Vagina (tissue), 2 donors: ENCODE measurements around the gene ZNF536. TPM values are rescaled to one million over a fixed set of nuclear protein-coding genes. Genes with fewer than 3 reads are reported as not detected.

Experiments used
- DNase-seq, 2 donors: peaks; one replicate each; pipeline ENCODE4 v3.0.0-alpha.2; 2017; ENCODE audit errors: extremely low spot score in 2 of 2
- H3K27ac ChIP-seq: fragments of 200-600 bp; sonication (generic); one replicate; pipeline ENCODE4 v1.5.1; 2019
- H3K27me3 ChIP-seq: fragments of 200-600 bp; sonication (generic); one replicate; pipeline ENCODE4 v1.5.1; 2019
- H3K36me3 ChIP-seq, 2 donors: fragments of 200-600 bp; sonication (generic); one replicate each; pipeline ENCODE4 v1.5.1; 2017 to 2019
- H3K4me1 ChIP-seq: fragments of 200-600 bp; sonication (generic); one replicate; pipeline ENCODE4 v1.5.1; 2019
- H3K4me3 ChIP-seq, 2 donors: fragments of 200-600 bp; sonication (generic); 1 replicate in 1 of 2; 2 replicates in 1 of 2; pipeline ENCODE4 v1.5.1; 2016 to 2019
- H3K9me3 ChIP-seq: fragments of 200-600 bp; sonication (generic); one replicate; pipeline ENCODE4 v1.5.1; 2019
- CTCF ChIP-seq, 3 experiments: fragments of 450-650 bp in 2 of 3; fragments of 200-600 bp in 1 of 3; sonication (generic) in 1 of 3; IDR thresholded peaks; one replicate each; pipeline ENCODE4 v1.5.1; 2017 to 2019; ENCODE audit warnings: antibody characterized with exemption in 3 of 3, mild to moderate bottlenecking in 2 of 3, moderate library complexity in 2 of 3
- POLR2A ChIP-seq, 2 donors: fragments of 450-650 bp; IDR thresholded peaks; one replicate each; pipeline ENCODE4 v1.6.1; 2017; ENCODE audit warnings: antibody characterized with exemption in 2 of 2, mild to moderate bottlenecking in 2 of 2, moderate library complexity in 2 of 2
- POLR2AphosphoS5 ChIP-seq, 2 donors: sonication (generic); formaldehyde crosslinking; IDR thresholded peaks; one replicate each; pipeline ENCODE4 v1.9.0; 2017; ENCODE audit warnings: antibody characterized with exemption in 2 of 2, mild to moderate bottlenecking in 2 of 2, low read depth in 1 of 2; ENCODE audit not compliant: insufficient read depth in 1 of 2
- intact Hi-C: fragments of 100-400 bp; cut with DNase I; formaldehyde crosslinking; loops from one replicate; pipeline ENCODE4 v1.15.1; 2023
- total RNA-seq: library from RNA; depleted of rRNA; stranded (reverse); fragments of >200 nt; gene quantifications from one replicate; pipeline ENCODE4 v1.2.3, GENCODE V29; 2016

Gene ZNF536
- total RNA-seq, 1 donor from 2014 or later: 2.5 TPM

- Histone ChIP-seq H3K4me3 (no peak overlapping the region), H3K27me3 (no peaks in the 10 kb centered on the region), H3K9me3 (no peaks in the 10 kb centered on the region), H3K36me3 (no peaks in the 10 kb centered on the region), H3K27ac (no peak overlapping the region), H3K4me1 (no peaks in the 10 kb centered on the region)
- TF ChIP-seq POLR2AphosphoS5 (IDR thresholded peaks at IDR 0.05; ENCODE audit: insufficient read depth in 1 of 2, low read depth in 1 of 2) (no peak), POLR2A (IDR thresholded peaks at IDR 0.05) (no peak), CTCF (IDR thresholded peaks at IDR 0.05) (no peak)
- intact Hi-C loops: no loop called here
- DNase-seq: no peak
Observed at GRCh38 chr19:30430206-30430734, 58.1 kb downstream of the ZNF536 start.

- intact Hi-C loops: no loop called here
- Histone ChIP-seq H3K36me3 (no peaks in the 10 kb centered on the region), H3K4me1 (no peaks in the 10 kb centered on the region), H3K27ac (no peak overlapping the region), H3K4me3 (no peak overlapping the region), H3K27me3 (no peaks in the 10 kb centered on the region), H3K9me3 (no peaks in the 10 kb centered on the region)
- no peak for TF ChIP-seq CTCF (IDR thresholded peaks at IDR 0.05)
- no peak for TF ChIP-seq POLR2AphosphoS5 (IDR thresholded peaks at IDR 0.05; ENCODE audit: insufficient read depth in 1 of 2, low read depth in 1 of 2)
- TF ChIP-seq POLR2A (IDR thresholded peaks at IDR 0.05): no peak
- no peak for DNase-seq
Observed at GRCh38 chr19:30431591-30431990, 59.4 kb downstream of the ZNF536 start.

GRCh38 chr19:30434797-30435594 lies 62.8 kb downstream of the ZNF536 start:
- DNase-seq: no peak
- H3K4me3 ChIP-seq: no peak overlapping the region
- H3K4me1 ChIP-seq: no peaks in the 10 kb centered on the region
- H3K27ac ChIP-seq: no peak overlapping the region
- intact Hi-C loops: no loop called here
- TF ChIP-seq POLR2AphosphoS5 (IDR thresholded peaks at IDR 0.05; ENCODE audit: insufficient read depth in 1 of 2, low read depth in 1 of 2): no peak
- no peak for TF ChIP-seq POLR2A (IDR thresholded peaks at IDR 0.05)
- no peak for TF ChIP-seq CTCF (IDR thresholded peaks at IDR 0.05)
- H3K27me3 ChIP-seq: no peaks in the 10 kb centered on the region
- no peaks in the 10 kb centered on the region for H3K9me3 ChIP-seq
- H3K36me3 ChIP-seq: no peaks in the 10 kb centered on the region

- H3K27ac ChIP-seq: no peak overlapping the region
- no peaks in the 10 kb centered on the region for H3K4me1 ChIP-seq
- intact Hi-C loops: no loop called here
- DNase-seq: no peak
- no peaks in the 10 kb centered on the region for H3K27me3 ChIP-seq
- TF ChIP-seq CTCF (IDR thresholded peaks at IDR 0.05): no peak
- TF ChIP-seq POLR2A (IDR thresholded peaks at IDR 0.05): no peak
- TF ChIP-seq POLR2AphosphoS5 (IDR thresholded peaks at IDR 0.05; ENCODE audit: insufficient read depth in 1 of 2, low read depth in 1 of 2): no peak
- no peaks in the 10 kb centered on the region for H3K36me3 ChIP-seq
- H3K4me3 ChIP-seq: no peak overlapping the region
- H3K9me3 ChIP-seq: no peaks in the 10 kb centered on the region
Observed at GRCh38 chr19:30437869-30438268, 65.7 kb downstream of the ZNF536 start.

- Histone ChIP-seq H3K4me1 (no peaks in the 10 kb centered on the region), H3K36me3 (no peaks in the 10 kb centered on the region), H3K4me3 (no peak overlapping the region), H3K9me3 (no peaks in the 10 kb centered on the region), H3K27me3 (no peaks in the 10 kb centered on the region), H3K27ac (no peak overlapping the region)
- DNase-seq: no peak
- intact Hi-C loops: no loop called here
- TF ChIP-seq CTCF (IDR thresholded peaks at IDR 0.05) (no peak), POLR2A (IDR thresholded peaks at IDR 0.05) (no peak), POLR2AphosphoS5 (IDR thresholded peaks at IDR 0.05; ENCODE audit: insufficient read depth in 1 of 2, low read depth in 1 of 2) (no peak)
Observed at GRCh38 chr19:30439310-30439709, 67.1 kb downstream of the ZNF536 start.
